Karpas-422 (cell line): ENCODE data around the gene ERBB2. TPM values are rescaled to one million over a fixed set of nuclear protein-coding genes. Genes with fewer than 3 reads are reported as not detected.

Experiments used
- DNase-seq: peaks from one replicate; pipeline ENCODE4 v3.0.0-alpha.2; 2015
- H2AFZ ChIP-seq: fragments of 200-600 bp; sonication (generic); 2 replicates; pipeline ENCODE4 v1.6.1; 2014; ENCODE audit warnings: antibody characterized with exemption, low read length, mixed read lengths
- H3K27ac ChIP-seq: fragments of 200-600 bp; sonication (generic); 2 replicates; pipeline ENCODE4 v1.5.1; 2014; ENCODE audit warnings: mild to moderate bottlenecking, low read length, moderate library complexity
- H3K27me3 ChIP-seq: fragments of 200-600 bp; sonication (generic); 2 replicates; pipeline ENCODE4 v1.6.1; 2014; ENCODE audit warnings: low read length, mixed read lengths
- H3K36me3 ChIP-seq: fragments of 200-600 bp; sonication (generic); 2 replicates; pipeline ENCODE4 v1.6.1; 2014; ENCODE audit warnings: low read length, mixed read lengths; ENCODE audit not compliant: insufficient read depth
- H3K4me1 ChIP-seq: fragments of 200-600 bp; sonication (generic); 2 replicates; pipeline ENCODE4 v1.6.1; 2014; ENCODE audit warnings: mild to moderate bottlenecking, low read length, mixed read lengths
- H3K4me2 ChIP-seq: fragments of 200-600 bp; sonication (generic); 2 replicates; pipeline ENCODE4 v1.6.1; 2014; ENCODE audit warnings: low read length, low read depth, mild to moderate bottlenecking; ENCODE audit not compliant: poor library complexity, severe bottlenecking
- H3K4me3 ChIP-seq: fragments of 200-600 bp; sonication (generic); 2 replicates; pipeline ENCODE4 v1.5.1; 2014; ENCODE audit warnings: mild to moderate bottlenecking, antibody characterized with exemption, low read length, mixed read lengths
- H3K79me2 ChIP-seq: fragments of 200-600 bp; sonication (generic); 2 replicates; pipeline ENCODE4 v1.6.1; 2014; ENCODE audit warnings: mild to moderate bottlenecking, low read length, mixed read lengths
- H3K9ac ChIP-seq: fragments of 200-600 bp; sonication (generic); 2 replicates; pipeline ENCODE4 v1.6.0; 2014; ENCODE audit warnings: low read length
- H3K9me2 ChIP-seq: fragments of 200-600 bp; sonication (generic), shearing (Covaris generic); replicated peaks from 2 replicates; pipeline ENCODE4 v1.6.0; 2014; ENCODE audit warnings: mild to moderate bottlenecking, low read length, moderate library complexity; ENCODE audit not compliant: insufficient read depth
- H3K9me3 ChIP-seq: fragments of 300-700, 200-600 bp; sonication (generic); 2 replicates; pipeline ENCODE4 v1.6.1; 2014; ENCODE audit warnings: low read length, mixed read lengths
- H4K20me1 ChIP-seq: fragments of 200-600 bp; sonication (generic); 2 replicates; pipeline ENCODE4 v1.6.1; 2014; ENCODE audit warnings: mild to moderate bottlenecking, antibody characterized with exemption, low read length, low read depth; ENCODE audit not compliant: insufficient read depth
- total RNA-seq: library from RNA; depleted of rRNA; stranded (reverse); fragments of >200 nt; shearing (Covaris generic); gene quantifications from 2 replicates; pipeline ENCODE4 v1.2.3, GENCODE V29; 2014; ENCODE audit warnings: low replicate concordance

ERBB2 gene
- total RNA-seq, 1 experiment from 2014 or later = 7.3 TPM

GRCh38 chr17:39752241-39752881 lies 52.5 kb downstream of the ERBB2 start:
- no peaks in the 10 kb centered on the region for H3K9me2 ChIP-seq
- H3K4me3 ChIP-seq = no peak overlapping the region
- no peaks in the 10 kb centered on the region for H4K20me1 ChIP-seq
- H3K4me2 ChIP-seq = no peak overlapping the region
- peaks cover 45% of the 10 kb centered on the region for H3K4me1 ChIP-seq
- no peak for DNase-seq
- H3K27me3 ChIP-seq = no peaks in the 10 kb centered on the region
- no peak overlapping the region for H3K27ac ChIP-seq
- H3K9ac ChIP-seq = no peak overlapping the region
- H3K9me3 ChIP-seq = no peaks in the 10 kb centered on the region
- no peak overlapping the region for H2AFZ ChIP-seq
- H3K79me2 ChIP-seq = no peaks in the 10 kb centered on the region
- H3K36me3 ChIP-seq = no peaks in the 10 kb centered on the region

GRCh38 chr17:39753514-39754160 lies 53.8 kb downstream of the ERBB2 start:
- H3K9ac ChIP-seq = peak overlapping the region; percentile 93
- no peaks in the 10 kb centered on the region for H4K20me1 ChIP-seq
- peak overlapping the region; percentile 69; the same call in 1 of the 2 replicates for H2AFZ ChIP-seq
- H3K4me1 ChIP-seq = peaks cover 58% of the 10 kb centered on the region
- no peaks in the 10 kb centered on the region for H3K9me3 ChIP-seq
- H3K4me2 ChIP-seq = peak overlapping the region; percentile 78
- H3K36me3 ChIP-seq = no peaks in the 10 kb centered on the region
- peak; percentile 87 for DNase-seq
- H3K27ac ChIP-seq = peak overlapping the region; percentile 88
- H3K4me3 ChIP-seq = peak overlapping the region; percentile 68; the same call in 1 of the 2 replicates
- H3K79me2 ChIP-seq = no peaks in the 10 kb centered on the region
- H3K9me2 ChIP-seq = no peaks in the 10 kb centered on the region
- H3K27me3 ChIP-seq = no peaks in the 10 kb centered on the region

DNA sequence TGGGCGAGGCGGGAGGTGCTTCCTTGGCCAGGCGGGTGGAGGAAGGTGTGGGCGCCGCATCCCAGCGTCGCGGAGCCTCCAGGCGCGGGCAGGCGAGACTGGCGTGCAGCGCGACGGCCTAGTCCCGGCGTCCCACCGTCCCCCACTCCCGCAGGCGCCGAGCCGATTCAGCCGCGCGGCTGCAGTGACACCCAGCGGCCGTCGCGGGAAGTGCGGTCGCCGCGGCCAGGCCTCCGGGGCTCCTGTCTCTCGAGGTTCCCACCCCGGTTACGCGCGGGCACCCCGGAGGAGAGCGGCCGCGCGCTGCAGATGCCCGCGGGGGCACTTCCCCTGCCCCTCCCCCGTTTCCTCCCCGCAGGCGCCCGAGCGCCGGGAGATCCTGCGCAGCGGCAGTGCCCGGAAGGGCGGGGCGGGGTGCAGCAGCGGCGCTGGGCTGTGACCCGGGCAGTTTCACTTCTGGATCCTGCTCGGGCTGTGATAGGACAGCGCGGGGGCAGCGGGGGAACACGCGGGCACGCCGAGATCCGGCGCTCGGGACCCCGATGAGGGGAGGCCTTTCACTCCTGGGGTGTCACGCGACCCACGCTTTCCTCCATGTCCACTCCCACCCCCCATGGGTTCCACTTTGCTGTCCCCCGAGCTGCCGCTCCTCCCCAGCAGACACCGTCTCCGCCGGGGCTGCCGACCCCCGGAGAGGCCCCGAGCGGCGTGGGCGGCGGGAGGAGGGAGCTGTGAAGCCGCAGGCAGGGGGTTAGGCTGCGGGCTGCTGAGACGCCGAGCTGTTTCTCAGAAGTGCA lies 54.5 kb downstream of the ERBB2 start:
- peaks cover 65% of the 10 kb centered on the region for H3K4me1 ChIP-seq
- H3K27ac ChIP-seq = peak overlapping the region; percentile 100
- H4K20me1 ChIP-seq = no peaks in the 10 kb centered on the region
- H3K79me2 ChIP-seq = no peaks in the 10 kb centered on the region
- no peaks in the 10 kb centered on the region for H3K9me2 ChIP-seq
- peak overlapping the region; percentile 71 for H3K4me3 ChIP-seq
- H3K27me3 ChIP-seq = no peaks in the 10 kb centered on the region
- 0 out of 2 replicates have a peak overlapping the region, but pooled peaks have one; percentile 69 for H2AFZ ChIP-seq
- H3K9ac ChIP-seq = peak overlapping the region; percentile 99
- DNase-seq = peak; percentile 99
- peak overlapping the region; percentile 98 for H3K4me2 ChIP-seq
- no peaks in the 10 kb centered on the region for H3K36me3 ChIP-seq
- H3K9me3 ChIP-seq = no peaks in the 10 kb centered on the region

DNA sequence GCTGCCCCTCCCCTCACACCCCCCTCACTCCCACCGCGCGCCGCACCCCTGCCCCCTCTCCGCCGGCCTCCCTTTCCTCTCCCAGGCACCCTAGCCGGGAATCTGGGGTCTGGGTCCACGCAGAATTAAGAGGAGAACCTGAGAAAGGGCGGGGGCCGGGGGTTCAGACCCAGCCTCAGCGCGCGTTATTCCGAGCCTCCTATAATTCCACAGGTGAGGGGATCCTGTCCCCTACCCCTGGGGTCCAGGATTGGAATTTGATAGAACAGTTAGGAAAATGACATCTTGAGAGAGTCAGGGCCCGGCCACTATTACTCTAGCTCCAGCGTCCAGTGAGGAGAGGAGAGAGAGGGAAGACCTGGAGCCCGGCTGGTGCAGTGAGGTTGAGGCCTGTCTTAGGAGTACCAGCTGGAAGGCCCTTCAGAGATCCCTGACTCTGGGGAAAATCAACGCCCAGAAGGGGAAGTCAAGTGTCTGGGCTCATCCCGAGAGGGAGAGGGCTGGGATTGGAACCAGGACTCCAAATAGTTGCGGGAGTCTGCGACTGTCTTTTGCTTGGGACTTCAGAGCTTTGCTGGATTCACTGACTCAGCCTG lies 55.2 kb downstream of the ERBB2 start:
- no peaks in the 10 kb centered on the region for H3K79me2 ChIP-seq
- H4K20me1 ChIP-seq = no peaks in the 10 kb centered on the region
- H3K27me3 ChIP-seq = no peaks in the 10 kb centered on the region
- H3K9ac ChIP-seq = peak overlapping the region; percentile 99
- peak overlapping the region; percentile 100 for H3K27ac ChIP-seq
- H3K9me3 ChIP-seq = no peaks in the 10 kb centered on the region
- H3K9me2 ChIP-seq = no peaks in the 10 kb centered on the region
- peak overlapping the region; percentile 98 for H3K4me2 ChIP-seq
- no peak overlapping the region for H2AFZ ChIP-seq
- no peaks in the 10 kb centered on the region for H3K36me3 ChIP-seq
- DNase-seq = no peak
- H3K4me1 ChIP-seq = peaks cover 72% of the 10 kb centered on the region
- peak overlapping the region; percentile 71 for H3K4me3 ChIP-seq

GRCh38 chr17:39755554-39756379 lies 55.9 kb downstream of the ERBB2 start:
- H3K27ac ChIP-seq = peak overlapping the region; percentile 100
- peak overlapping the region; percentile 98 for H3K4me2 ChIP-seq
- H3K9ac ChIP-seq = peak overlapping the region; percentile 99
- H3K9me3 ChIP-seq = no peaks in the 10 kb centered on the region
- peak; percentile 95 for DNase-seq
- no peaks in the 10 kb centered on the region for H4K20me1 ChIP-seq
- H3K4me1 ChIP-seq = peaks cover 77% of the 10 kb centered on the region
- peaks cover 3% of the 10 kb centered on the region; the same call in 1 of the 2 replicates for H3K36me3 ChIP-seq
- no peak overlapping the region for H2AFZ ChIP-seq
- no peaks in the 10 kb centered on the region for H3K79me2 ChIP-seq
- H3K4me3 ChIP-seq = peak overlapping the region; percentile 71
- no peaks in the 10 kb centered on the region for H3K9me2 ChIP-seq
- H3K27me3 ChIP-seq = no peaks in the 10 kb centered on the region

- Histone ChIP-seq H3K9me2 (no peaks in the 10 kb centered on the region), H4K20me1 (no peaks in the 10 kb centered on the region), H3K79me2 (no peaks in the 10 kb centered on the region), H3K36me3 (peaks cover 7% of the 10 kb centered on the region; the same call in 1 of the 2 replicates), H3K4me1 (peaks cover 82% of the 10 kb centered on the region), H3K9ac (peak overlapping the region; percentile 99), H3K4me3 (peak overlapping the region; percentile 71), H3K27me3 (no peaks in the 10 kb centered on the region), H2AFZ (no peak overlapping the region), H3K27ac (peak overlapping the region; percentile 100), H3K9me3 (no peaks in the 10 kb centered on the region), H3K4me2 (peak overlapping the region; percentile 98)
- peak; percentile 91 for DNase-seq
Measured at GRCh38 chr17:39756380-39757079, 56.7 kb downstream of the ERBB2 start.

DNA sequence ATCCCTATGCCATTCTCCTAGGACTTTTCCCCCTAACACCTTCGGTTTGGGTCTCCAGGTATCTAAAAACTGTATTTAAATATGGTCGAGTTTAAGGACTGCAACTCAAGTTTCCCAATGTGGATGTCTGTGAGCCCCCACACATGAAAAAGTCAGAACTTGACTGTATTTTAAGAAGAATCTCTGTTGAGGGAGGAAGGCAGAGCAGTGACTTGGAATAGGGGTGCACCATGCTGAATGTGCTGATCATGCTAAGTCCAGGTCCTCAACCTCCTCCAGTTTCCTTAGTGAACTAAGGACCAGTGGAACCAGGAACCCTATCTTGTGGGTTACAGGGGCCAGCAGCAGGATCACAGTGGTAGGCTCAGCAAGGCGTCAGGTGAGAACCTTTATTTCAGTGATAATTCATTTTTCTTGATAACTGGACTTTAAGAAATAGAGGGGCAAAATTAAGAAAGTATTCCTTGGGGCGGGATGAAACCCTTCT lies 57.4 kb downstream of the ERBB2 start:
- peak; percentile 67 for DNase-seq
- H3K9me2 ChIP-seq = no peaks in the 10 kb centered on the region
- no peaks in the 10 kb centered on the region for H3K9me3 ChIP-seq
- H4K20me1 ChIP-seq = no peaks in the 10 kb centered on the region
- no peak overlapping the region for H2AFZ ChIP-seq
- no peaks in the 10 kb centered on the region for H3K27me3 ChIP-seq
- H3K79me2 ChIP-seq = no peaks in the 10 kb centered on the region
- H3K27ac ChIP-seq = peak overlapping the region; percentile 100
- H3K4me3 ChIP-seq = peak overlapping the region; percentile 71; the same call in 1 of the 2 replicates
- H3K4me1 ChIP-seq = peaks cover 87% of the 10 kb centered on the region
- peaks cover 12% of the 10 kb centered on the region for H3K36me3 ChIP-seq
- H3K9ac ChIP-seq = peak overlapping the region; percentile 99
- peak overlapping the region; percentile 98 for H3K4me2 ChIP-seq
